Measurements from ENCODE around the gene TBPL1.

DNA sequence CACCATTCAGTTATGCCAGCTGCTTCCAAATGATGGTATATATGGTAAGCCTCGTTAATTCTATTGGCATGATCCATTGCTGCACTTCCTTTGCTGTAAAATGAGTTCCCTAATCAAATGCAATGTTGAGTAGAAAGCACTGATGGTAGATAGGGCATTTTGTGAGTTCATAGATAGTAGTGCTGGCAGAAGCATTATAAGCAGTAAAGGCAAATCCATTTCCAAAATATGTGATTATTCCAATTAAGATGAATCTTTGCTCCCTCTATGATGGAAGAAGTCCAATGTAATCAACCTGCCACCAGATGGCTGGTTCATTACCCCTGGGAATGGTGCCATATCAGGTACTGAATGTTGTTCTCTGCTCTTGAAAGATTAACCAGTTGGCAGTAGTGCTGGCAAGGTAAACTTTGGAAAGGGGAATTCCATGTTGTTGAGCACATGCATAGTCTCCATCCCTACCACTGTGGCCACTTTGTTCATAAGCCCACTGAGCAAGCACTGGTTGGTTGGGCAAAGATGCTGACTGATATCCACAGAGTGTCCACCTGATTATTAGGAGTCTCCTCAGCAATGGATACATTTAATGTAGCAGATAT is 5.6 kb upstream of the TBPL1 start:
- TF ChIP-seq, protein P1, sequence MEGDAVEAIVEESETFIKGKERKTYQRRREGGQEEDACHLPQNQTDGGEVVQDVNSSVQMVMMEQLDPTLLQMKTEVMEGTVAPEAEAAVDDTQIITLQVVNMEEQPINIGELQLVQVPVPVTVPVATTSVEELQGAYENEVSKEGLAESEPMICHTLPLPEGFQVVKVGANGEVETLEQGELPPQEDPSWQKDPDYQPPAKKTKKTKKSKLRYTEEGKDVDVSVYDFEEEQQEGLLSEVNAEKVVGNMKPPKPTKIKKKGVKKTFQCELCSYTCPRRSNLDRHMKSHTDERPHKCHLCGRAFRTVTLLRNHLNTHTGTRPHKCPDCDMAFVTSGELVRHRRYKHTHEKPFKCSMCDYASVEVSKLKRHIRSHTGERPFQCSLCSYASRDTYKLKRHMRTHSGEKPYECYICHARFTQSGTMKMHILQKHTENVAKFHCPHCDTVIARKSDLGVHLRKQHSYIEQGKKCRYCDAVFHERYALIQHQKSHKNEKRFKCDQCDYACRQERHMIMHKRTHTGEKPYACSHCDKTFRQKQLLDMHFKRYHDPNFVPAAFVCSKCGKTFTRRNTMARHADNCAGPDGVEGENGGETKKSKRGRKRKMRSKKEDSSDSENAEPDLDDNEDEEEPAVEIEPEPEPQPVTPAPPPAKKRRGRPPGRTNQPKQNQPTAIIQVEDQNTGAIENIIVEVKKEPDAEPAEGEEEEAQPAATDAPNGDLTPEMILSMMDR (IDR thresholded peaks at IDR 0.05 in 4 of 5, conservative IDR thresholded peaks at IDR 0.05 in 1 of 5), result no peak
- TF ChIP-seq POLR2A (IDR thresholded peaks at IDR 0.05), result no peak

All from gastrocnemius medialis (tissue), 4 donors.